HCT116 (cell line): ENCODE results near the gene SELL.

Experiments used
- CEBPB ChIP-seq: IDR thresholded peaks from 2 replicates; pipeline ENCODE4 v1.6.1; 2012; ENCODE audit warnings: low read depth
- EZH2 ChIP-seq: fragments of 200-600 bp; sonication (generic); IDR thresholded peaks from 2 replicates; pipeline ENCODE4 v1.6.1; 2017; ENCODE audit warnings: antibody characterized with exemption, mixed run types
- POLR2AphosphoS5 ChIP-seq: IDR thresholded peaks from 2 replicates; pipeline ENCODE4 v1.6.1; 2011; ENCODE audit warnings: mild to moderate bottlenecking, low read depth, low read length, moderate library complexity
- YY1 ChIP-seq: IDR thresholded peaks from 2 replicates; pipeline ENCODE4 v1.6.1; 2011; ENCODE audit warnings: low read length, low read depth, moderate library complexity, mild to moderate bottlenecking; ENCODE audit not compliant: insufficient replicate concordance; ENCODE audit errors: extremely low read depth
- TF ChIP-seq, protein P1 (sequence below): IDR thresholded peaks from 2 replicates; pipeline ENCODE4 v1.6.1; 2012; ENCODE audit warnings: low read depth
- TF ChIP-seq, protein P2 (sequence below), 3 experiments: fragments of 200-600 bp in 1 of 3; sonication (generic) in 1 of 3; IDR thresholded peaks in 2 of 3; conservative IDR thresholded peaks in 1 of 3; 2 replicates each; pipeline ENCODE4 v1.5.1; 2012 to 2017; ENCODE audit warnings: low read depth in 2 of 3, low read length in 2 of 3, antibody characterized with exemption in 1 of 3, borderline replicate concordance in 1 of 3, control low read depth in 1 of 3, mild to moderate bottlenecking in 1 of 3, mixed read lengths in 1 of 3, mixed run types in 1 of 3, moderate library complexity in 1 of 3; ENCODE audit not compliant: insufficient read depth in 1 of 3

DNA sequence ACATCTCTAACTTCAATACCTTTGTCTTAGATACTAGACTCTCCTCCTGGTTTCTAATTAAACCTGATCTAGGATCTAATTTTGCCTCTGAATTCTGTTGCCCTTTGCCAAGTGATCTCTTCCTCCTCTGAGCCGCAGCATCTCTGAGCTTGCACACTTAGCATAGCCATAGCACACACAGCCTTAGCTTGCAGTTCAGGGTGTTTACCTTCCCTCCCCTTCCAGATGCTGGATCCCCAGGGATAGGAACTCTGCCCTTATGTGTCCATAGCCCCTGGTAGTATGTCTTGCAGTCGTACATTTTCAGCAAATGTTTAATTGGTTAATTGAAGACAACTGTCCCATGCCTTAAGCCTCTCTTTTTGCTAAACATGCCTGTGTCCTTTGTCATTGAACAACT is 30.3 kb downstream of the SELL start:
- no peak for TF ChIP-seq YY1
- TF ChIP-seq, protein P1, sequence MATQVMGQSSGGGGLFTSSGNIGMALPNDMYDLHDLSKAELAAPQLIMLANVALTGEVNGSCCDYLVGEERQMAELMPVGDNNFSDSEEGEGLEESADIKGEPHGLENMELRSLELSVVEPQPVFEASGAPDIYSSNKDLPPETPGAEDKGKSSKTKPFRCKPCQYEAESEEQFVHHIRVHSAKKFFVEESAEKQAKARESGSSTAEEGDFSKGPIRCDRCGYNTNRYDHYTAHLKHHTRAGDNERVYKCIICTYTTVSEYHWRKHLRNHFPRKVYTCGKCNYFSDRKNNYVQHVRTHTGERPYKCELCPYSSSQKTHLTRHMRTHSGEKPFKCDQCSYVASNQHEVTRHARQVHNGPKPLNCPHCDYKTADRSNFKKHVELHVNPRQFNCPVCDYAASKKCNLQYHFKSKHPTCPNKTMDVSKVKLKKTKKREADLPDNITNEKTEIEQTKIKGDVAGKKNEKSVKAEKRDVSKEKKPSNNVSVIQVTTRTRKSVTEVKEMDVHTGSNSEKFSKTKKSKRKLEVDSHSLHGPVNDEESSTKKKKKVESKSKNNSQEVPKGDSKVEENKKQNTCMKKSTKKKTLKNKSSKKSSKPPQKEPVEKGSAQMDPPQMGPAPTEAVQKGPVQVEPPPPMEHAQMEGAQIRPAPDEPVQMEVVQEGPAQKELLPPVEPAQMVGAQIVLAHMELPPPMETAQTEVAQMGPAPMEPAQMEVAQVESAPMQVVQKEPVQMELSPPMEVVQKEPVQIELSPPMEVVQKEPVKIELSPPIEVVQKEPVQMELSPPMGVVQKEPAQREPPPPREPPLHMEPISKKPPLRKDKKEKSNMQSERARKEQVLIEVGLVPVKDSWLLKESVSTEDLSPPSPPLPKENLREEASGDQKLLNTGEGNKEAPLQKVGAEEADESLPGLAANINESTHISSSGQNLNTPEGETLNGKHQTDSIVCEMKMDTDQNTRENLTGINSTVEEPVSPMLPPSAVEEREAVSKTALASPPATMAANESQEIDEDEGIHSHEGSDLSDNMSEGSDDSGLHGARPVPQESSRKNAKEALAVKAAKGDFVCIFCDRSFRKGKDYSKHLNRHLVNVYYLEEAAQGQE: no peak
- TF ChIP-seq, protein P2, sequence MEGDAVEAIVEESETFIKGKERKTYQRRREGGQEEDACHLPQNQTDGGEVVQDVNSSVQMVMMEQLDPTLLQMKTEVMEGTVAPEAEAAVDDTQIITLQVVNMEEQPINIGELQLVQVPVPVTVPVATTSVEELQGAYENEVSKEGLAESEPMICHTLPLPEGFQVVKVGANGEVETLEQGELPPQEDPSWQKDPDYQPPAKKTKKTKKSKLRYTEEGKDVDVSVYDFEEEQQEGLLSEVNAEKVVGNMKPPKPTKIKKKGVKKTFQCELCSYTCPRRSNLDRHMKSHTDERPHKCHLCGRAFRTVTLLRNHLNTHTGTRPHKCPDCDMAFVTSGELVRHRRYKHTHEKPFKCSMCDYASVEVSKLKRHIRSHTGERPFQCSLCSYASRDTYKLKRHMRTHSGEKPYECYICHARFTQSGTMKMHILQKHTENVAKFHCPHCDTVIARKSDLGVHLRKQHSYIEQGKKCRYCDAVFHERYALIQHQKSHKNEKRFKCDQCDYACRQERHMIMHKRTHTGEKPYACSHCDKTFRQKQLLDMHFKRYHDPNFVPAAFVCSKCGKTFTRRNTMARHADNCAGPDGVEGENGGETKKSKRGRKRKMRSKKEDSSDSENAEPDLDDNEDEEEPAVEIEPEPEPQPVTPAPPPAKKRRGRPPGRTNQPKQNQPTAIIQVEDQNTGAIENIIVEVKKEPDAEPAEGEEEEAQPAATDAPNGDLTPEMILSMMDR (IDR thresholded peaks at IDR 0.05 in 2 of 3, conservative IDR thresholded peaks at IDR 0.05 in 1 of 3; ENCODE audit: borderline replicate concordance in 1 of 3, insufficient read depth in 1 of 3, low read depth in 2 of 3, low read length in 2 of 3): no peak
- no peak for TF ChIP-seq POLR2AphosphoS5
- TF ChIP-seq CEBPB: no peak
- no peak for TF ChIP-seq EZH2
